GM19193 (cell line): ENCODE measurements around the gene MAP1LC3C.

Experiments
- POLR2A ChIP-seq: IDR thresholded peaks from 4 replicates; pipeline ENCODE4 v1.6.1; 2011; ENCODE audit not compliant: insufficient read depth, insufficient read length; ENCODE audit errors: extremely low read depth

Gene MAP1LC3C

DNA sequence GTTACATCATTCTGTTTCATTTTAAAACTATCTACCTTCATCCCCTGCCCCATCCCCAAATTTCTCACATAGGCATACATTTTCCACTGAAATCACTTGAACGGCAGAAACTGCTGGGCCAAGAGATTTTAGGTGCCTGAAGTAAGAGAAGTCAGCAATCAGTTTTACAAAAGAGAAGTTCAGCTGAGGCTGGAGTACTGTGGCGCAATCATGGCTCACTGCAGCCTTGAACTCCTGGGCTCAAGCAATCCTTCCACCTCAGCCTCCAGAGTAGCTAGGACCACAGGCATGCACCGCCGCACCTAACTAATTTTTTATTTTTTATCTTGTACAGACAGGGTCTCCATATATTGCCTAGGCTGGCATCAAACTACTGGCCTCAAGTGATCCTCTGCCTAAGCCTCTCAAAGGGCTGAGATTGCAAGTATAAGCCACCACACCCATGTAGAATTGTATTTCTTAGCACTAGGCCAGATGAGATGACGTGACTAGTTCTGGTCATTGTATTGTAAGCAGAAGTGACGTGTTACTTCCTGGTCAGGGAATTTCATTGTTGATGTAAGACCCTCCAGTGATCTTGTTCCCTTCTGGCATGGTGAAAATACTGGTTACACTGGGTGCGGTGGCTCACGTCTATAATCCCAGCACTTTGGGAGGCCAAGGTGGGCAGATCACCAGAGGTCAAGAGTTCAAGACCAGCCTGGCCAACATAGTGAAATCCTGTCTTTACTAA is 34.2 kb downstream of the MAP1LC3C start:
- no peak for TF ChIP-seq POLR2A

DNA sequence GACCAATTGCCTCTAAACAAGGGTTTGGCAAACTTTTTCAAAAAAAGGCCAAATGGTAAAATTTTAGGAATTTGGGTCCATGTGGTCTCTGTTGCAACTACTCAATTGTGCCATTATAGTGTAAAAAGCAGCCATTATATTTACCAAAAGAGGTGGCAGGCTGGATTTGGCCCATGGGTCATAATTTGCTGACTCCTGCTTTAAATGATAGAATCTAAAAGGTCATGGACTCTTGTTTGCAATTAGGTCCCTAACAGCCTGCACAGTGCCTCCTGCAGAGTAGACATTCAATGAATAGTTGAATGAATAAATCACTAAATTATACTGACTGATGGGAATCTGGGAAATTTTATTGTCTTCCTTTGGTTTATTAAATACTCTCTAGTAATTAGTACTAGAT is 35.2 kb downstream of the MAP1LC3C start:
- TF ChIP-seq POLR2A: no peak

DNA sequence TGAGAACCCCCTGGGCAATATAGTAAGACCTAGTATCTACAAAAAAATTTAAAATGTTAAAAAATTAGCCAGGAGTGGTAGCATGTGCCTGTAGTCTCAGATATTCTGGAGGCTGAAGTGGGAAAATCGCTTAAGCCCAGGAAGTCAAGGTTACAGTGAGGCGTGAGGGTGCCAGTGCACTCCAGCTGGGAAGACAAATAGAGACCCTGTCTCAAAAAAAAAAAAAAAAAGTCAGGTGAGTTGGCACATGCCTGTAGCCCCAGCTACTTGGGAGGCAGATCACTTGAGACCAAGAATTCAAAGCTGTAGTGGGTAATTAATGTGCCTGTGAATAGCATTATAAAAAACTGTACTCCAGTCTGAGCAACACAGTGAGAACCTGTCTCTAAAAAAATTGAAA is 36.7 kb downstream of the MAP1LC3C start:
- no peak for TF ChIP-seq POLR2A

DNA sequence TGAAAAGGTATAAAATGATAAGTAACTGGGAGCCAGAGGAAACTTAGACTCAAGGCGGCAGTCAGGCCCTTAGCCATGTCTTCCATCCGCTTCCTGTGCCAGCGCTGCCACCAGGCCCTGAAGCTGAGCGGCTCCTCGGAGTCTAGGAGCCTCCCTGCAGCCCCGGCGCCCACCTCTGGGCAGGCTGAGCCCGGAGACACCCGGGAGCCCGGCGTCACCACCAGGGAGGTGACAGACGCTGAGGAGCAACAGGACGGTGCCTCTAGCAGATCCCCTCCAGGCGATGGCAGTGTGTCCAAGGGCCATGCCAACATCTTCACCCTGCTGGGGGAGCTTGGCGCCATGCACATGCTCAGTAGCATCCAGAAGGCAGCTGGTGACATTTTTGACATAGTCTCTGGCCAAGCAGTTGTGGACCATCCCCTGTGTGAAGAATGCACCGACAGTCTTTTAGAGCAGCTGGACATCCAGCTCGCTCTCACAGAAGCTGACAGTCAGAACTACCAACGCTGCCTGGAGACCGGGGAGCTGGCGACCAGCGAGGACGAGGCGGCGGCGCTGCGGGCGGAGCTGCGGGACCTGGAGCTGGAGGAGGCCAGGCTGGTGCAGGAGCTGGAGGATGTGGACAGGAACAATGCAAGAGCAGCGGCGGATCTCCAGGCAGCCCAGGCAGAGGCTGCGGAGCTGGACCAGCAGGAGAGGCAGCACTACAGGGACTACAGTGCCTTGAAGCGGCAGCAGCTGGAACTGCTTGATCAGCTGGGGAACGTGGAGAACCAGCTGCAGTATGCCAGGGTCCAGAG is 41.0 kb downstream of the MAP1LC3C start, which contains the start of gene BECN2:
Gene BECN2, plus strand, starts transcription at position 76 of the 803 bp plus-strand sequence. Its CDS starts 0 bp downstream, at position 76.
- no peak for TF ChIP-seq POLR2A

DNA sequence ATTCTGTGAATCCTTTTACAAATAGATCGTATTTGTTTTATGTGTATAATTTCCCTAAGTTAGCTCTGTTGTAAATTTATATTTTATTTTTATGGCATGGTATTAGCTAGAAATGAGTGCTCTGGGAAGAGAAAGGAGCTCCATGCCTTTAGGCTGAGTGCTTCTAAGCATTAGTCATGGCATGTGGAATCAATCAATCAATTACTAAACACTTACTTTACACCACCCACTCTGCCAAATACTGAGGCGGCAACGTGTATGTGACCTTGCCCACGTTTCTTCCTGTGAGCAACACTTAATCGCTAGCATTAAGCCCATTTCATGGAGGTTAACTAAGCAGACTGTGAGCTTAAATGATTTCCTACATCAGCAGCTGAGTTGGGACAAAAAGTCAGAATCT is 48.5 kb downstream of the MAP1LC3C start:
- no peak for TF ChIP-seq POLR2A

DNA sequence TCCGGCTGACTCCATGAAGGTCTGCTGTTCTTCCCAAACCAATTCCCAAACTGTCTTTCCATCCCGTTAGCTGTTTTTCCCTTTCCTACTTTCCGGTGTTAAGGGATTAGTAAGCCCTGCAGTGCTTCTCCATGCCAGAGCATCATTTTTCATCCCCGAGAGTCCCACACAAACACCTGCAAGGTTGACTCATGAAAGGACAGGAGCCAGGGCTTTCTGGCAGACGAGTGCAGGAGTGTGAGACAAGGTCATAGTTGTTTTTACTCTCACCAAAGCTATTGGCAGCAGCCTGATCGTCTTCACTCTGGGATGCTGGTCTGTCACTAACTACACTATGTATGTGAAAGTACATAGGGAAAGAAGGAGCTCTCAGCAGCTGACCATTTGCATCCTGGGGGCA is 51.5 kb downstream of the MAP1LC3C start:
- TF ChIP-seq POLR2A: no peak
